Cardiac muscle cell (in vitro differentiated cells and primary cell): Measurements from ENCODE around the gene RAF1. TPM values are rescaled to one million over a fixed set of nuclear protein-coding genes. Genes with fewer than 3 reads are reported as not detected.
"Not testable (repeated sequence)": the region's sequence is repeated elsewhere in the genome, so short reads cannot be mapped to it uniquely, and the experiment has no call there.

Source experiments
- DNase-seq, 2 donors: peaks; one replicate each; pipeline versions ENCODE4 v3.0.0 to v3.0.0-alpha.2; 2010 to 2017; ENCODE audit warnings: low read depth in 1 of 2, low spot score in 1 of 2
- H3K27ac ChIP-seq: fragments of 200-600 bp; sonication (generic); 2 replicates; pipeline ENCODE4 v1.5.1; 2016
- H3K27me3 ChIP-seq: fragments of 200-600 bp; sonication (generic); 2 replicates; pipeline ENCODE4 v1.6.0; 2016; ENCODE audit warnings: control low read depth
- H3K36me3 ChIP-seq: fragments of 200-600 bp; sonication (generic); 2 replicates; pipeline ENCODE4 v1.5.1; 2016; ENCODE audit warnings: control low read depth
- H3K4me1 ChIP-seq: fragments of 200-600 bp; sonication (generic); 2 replicates; pipeline ENCODE4 v1.8.1; 2017; ENCODE audit warnings: low read depth, mild to moderate bottlenecking, mixed run types
- H3K4me3 ChIP-seq: fragments of 200-600 bp; sonication (generic); 2 replicates; pipeline ENCODE4 v1.5.1; 2016; ENCODE audit warnings: mild to moderate bottlenecking
- H3K9me3 ChIP-seq: fragments of 200-600 bp; sonication (generic); 2 replicates; pipeline ENCODE4 v1.5.1; 2017; ENCODE audit warnings: low read depth, mild to moderate bottlenecking, control low read depth
- CTCF ChIP-seq: IDR thresholded peaks from 2 replicates; pipeline ENCODE4 v1.5.1; 2012; ENCODE audit warnings: low read depth, mild to moderate bottlenecking, low read length
- polyA plus RNA-seq: library from polyadenylated mRNA; unstranded; fragments of >200 nt; fragmentation: Nextera tagmentation; extraction: Ambion mirVana; gene quantifications from 2 replicates; pipeline ENCODE4 v1.2.1, GENCODE V29; 2016
- total RNA-seq: library from RNA; depleted of rRNA; stranded (reverse); fragments of >200 nt; gene quantifications from 2 replicates; pipeline ENCODE4 v1.2.3, GENCODE V29; 2016

RAF1 gene
- total and polyA plus RNA-seq, 2 experiments from 2014 or later: 82.8 to 153 TPM

DNA sequence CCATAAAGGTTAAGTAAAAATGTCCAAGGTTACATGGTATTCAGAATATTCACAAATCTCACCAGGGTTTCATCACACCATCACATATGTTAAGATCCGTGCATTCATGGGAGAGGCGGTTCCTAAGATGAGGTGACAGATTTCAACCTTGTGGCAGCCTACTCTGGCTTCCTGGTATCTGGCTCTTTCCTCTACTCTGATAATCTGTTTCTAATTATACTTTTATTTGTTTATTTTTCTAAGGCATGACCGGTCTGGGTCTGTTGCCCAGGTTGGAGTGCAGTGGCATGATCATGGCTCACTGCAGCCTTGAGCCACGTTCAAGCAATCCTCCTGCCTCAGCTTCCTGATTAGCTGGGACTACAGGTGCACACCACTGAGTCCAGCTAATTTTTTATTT, 34.4 kb downstream of the RAF1 start:
- H3K27ac ChIP-seq: peak overlapping the region; percentile 92
- no peaks in the 10 kb centered on the region for H3K9me3 ChIP-seq
- H3K4me3 ChIP-seq: no peak overlapping the region
- H3K27me3 ChIP-seq: no peaks in the 10 kb centered on the region
- peaks cover 21% of the 10 kb centered on the region for H3K4me1 ChIP-seq
- no peak for TF ChIP-seq CTCF
- no peak for DNase-seq
- no peaks in the 10 kb centered on the region for H3K36me3 ChIP-seq

- TF ChIP-seq CTCF: no peak
These were observed 35.1 kb downstream of the RAF1 start for GRCh38 chr3:12628813-12629212.

GRCh38 chr3:12627370-12627769, 36.5 kb downstream of the RAF1 start:
- TF ChIP-seq CTCF: no peak
- Histone ChIP-seq H3K36me3 (no peaks in the 10 kb centered on the region), H3K9me3 (no peaks in the 10 kb centered on the region), H3K4me3 (no peak overlapping the region), H3K27me3 (no peaks in the 10 kb centered on the region), H3K27ac (no peak overlapping the region), H3K4me1 (peaks cover 24% of the 10 kb centered on the region)
- DNase-seq: no peak

More at GRCh38 chr3:12628813-12629212, 35.1 kb downstream of the RAF1 start:
- no peak overlapping the region for H3K4me3 ChIP-seq
- no peak overlapping the region for H3K27ac ChIP-seq
- H3K4me1 ChIP-seq: peaks cover 25% of the 10 kb centered on the region
- H3K9me3 ChIP-seq: no peaks in the 10 kb centered on the region
- H3K27me3 ChIP-seq: no peaks in the 10 kb centered on the region
- no peaks in the 10 kb centered on the region for H3K36me3 ChIP-seq
- no peak for DNase-seq

GRCh38 chr3:12624964-12625363, 39.0 kb downstream of the RAF1 start:
- H3K9me3 ChIP-seq, H3K36me3 ChIP-seq, H3K27me3 ChIP-seq, H3K4me3 ChIP-seq, DNase-seq: not testable (repeated sequence)
- peak overlapping the region; percentile 77 for H3K27ac ChIP-seq
- H3K4me1 ChIP-seq: peaks cover 17% of the 10 kb centered on the region

DNA sequence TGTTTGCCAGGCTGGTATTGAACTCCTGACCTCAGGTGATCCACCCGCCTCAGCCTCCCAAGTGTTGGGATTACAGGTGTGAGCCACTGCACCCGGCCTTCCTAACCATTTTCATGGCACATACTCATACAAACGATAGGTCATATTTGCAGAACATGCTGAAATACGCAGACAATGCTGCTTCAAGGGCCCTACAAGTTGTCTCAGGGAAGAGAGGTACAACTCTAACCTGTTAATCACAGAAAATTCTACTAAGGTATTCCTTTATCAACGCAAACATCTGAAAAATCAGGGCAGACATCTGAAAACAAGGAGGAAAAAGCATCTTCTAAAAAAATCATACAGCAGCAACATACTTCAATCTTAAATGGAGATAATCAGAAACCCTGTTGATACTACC, 39.9 kb downstream of the RAF1 start:
- H3K27me3 ChIP-seq: no peaks in the 10 kb centered on the region
- no peaks in the 10 kb centered on the region for H3K36me3 ChIP-seq
- TF ChIP-seq CTCF: no peak
- H3K4me1 ChIP-seq: peaks cover 11% of the 10 kb centered on the region
- no peak overlapping the region for H3K4me3 ChIP-seq
- DNase-seq: no peak
- H3K27ac ChIP-seq: peak overlapping the region; percentile 35
- no peaks in the 10 kb centered on the region for H3K9me3 ChIP-seq

DNA sequence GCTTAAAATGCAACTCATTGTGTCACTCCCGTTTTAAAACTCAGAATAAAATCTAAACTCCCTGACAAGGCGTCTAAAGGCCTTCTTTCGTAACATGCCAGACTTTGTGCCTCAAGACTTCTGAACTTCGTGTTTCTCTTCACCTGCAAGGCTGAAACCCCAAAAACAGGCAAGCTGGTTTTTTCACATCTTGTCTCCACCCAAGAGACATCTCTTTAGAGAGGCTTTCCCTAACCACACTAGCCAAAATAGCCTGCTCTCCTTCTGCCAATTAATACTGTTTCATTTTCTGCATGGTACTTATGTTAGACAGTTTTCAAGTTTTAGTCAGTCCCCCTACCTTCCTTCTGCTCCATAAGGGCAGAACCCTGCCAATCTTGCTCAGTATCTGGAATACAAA, 41.6 kb downstream of the RAF1 start:
- TF ChIP-seq CTCF: no peak
- H3K27me3 ChIP-seq: no peaks in the 10 kb centered on the region
- no peaks in the 10 kb centered on the region for H3K9me3 ChIP-seq
- H3K4me1 ChIP-seq: peaks cover 11% of the 10 kb centered on the region
- no peak for DNase-seq
- no peak overlapping the region for H3K4me3 ChIP-seq
- peak overlapping the region; percentile 35 for H3K27ac ChIP-seq
- peaks cover 5% of the 10 kb centered on the region for H3K36me3 ChIP-seq
